ENCODE data around the gene GAGE12G. TPM values are rescaled to one million over a fixed set of nuclear protein-coding genes. Genes with fewer than 3 reads are reported as not detected.
"Not testable (repeated sequence)": the region's sequence is repeated elsewhere in the genome, so short reads cannot be mapped to it uniquely, and the experiment has no call there.

GAGE12G gene
- total RNA-seq, result not detected

- no CpG with 5 or more reads among the region's 16 CpGs for WGBS, 2 donors (ENCODE audit: low coverage in 1 of 2)
- H3K27ac ChIP-seq, H3K4me3 ChIP-seq, H3K36me3 ChIP-seq, H3K4me1 ChIP-seq, ATAC-seq, H3K27me3 ChIP-seq, H3K9me3 ChIP-seq: not testable (repeated sequence)
Measured at GRCh38 chrX:49570100-49570499, at the start of gene GAGE12G. GAGE12G (plus strand) TSS chrX:49570400; CDS start chrX:49571555, 1,155 bp downstream.

GRCh38 chrX:49531877-49532276 is 38.3 kb upstream of the GAGE12G start, which contains the start of gene GAGE12C:
GAGE12C (plus strand) TSS chrX:49532177; CDS start chrX:49533332, 1,155 bp downstream.
- WGBS, 2 donors (ENCODE audit: low coverage in 1 of 2), result no CpG with 5 or more reads among the region's 16 CpGs
- H3K4me3 ChIP-seq, H3K9me3 ChIP-seq, H3K27ac ChIP-seq, H3K27me3 ChIP-seq, H3K36me3 ChIP-seq, ATAC-seq, H3K4me1 ChIP-seq: not testable (repeated sequence)

GRCh38 chrX:49541433-49541832 is 28.8 kb upstream of the GAGE12G start, which contains the start of gene GAGE12D:
GAGE12D (plus strand) TSS chrX:49541733; CDS start chrX:49542888, 1,155 bp downstream.
- H3K36me3 ChIP-seq, H3K27ac ChIP-seq, H3K4me3 ChIP-seq, H3K4me1 ChIP-seq, H3K27me3 ChIP-seq, ATAC-seq, H3K9me3 ChIP-seq: not testable (repeated sequence)
- WGBS, 2 donors (ENCODE audit: low coverage in 1 of 2), result no CpG with 5 or more reads among the region's 16 CpGs

- not testable (repeated sequence) for H3K36me3 ChIP-seq, H3K4me1 ChIP-seq, H3K27me3 ChIP-seq, H3K9me3 ChIP-seq, ATAC-seq, H3K4me3 ChIP-seq, H3K27ac ChIP-seq
- no CpG with 5 or more reads among the region's 16 CpGs for WGBS, 2 donors (ENCODE audit: low coverage in 1 of 2)
Measured at GRCh38 chrX:49550989-49551388, 19.2 kb upstream of the GAGE12G start, which contains the start of gene GAGE12E. GAGE12E (plus strand) TSS chrX:49551289; CDS start chrX:49552444, 1,155 bp downstream.

GRCh38 chrX:49560542-49560941 is 9.7 kb upstream of the GAGE12G start, which contains the start of gene GAGE12F:
GAGE12F (plus strand) TSS chrX:49560842; CDS start chrX:49561997, 1,155 bp downstream.
- H3K4me3 ChIP-seq, H3K36me3 ChIP-seq, H3K27ac ChIP-seq, H3K4me1 ChIP-seq, H3K9me3 ChIP-seq, H3K27me3 ChIP-seq, ATAC-seq: not testable (repeated sequence)
- no CpG with 5 or more reads among the region's 16 CpGs for WGBS, 2 donors (ENCODE audit: low coverage in 1 of 2)

- H3K27me3 ChIP-seq, H3K27ac ChIP-seq, H3K4me1 ChIP-seq, H3K36me3 ChIP-seq, ATAC-seq, H3K4me3 ChIP-seq, H3K9me3 ChIP-seq: not testable (repeated sequence)
- WGBS, 2 donors (ENCODE audit: low coverage in 1 of 2), result no CpG with 5 or more reads among the region's 11 CpGs
Measured at GRCh38 chrX:49568728-49569127, 1.5 kb upstream of the GAGE12G start.

- H3K4me3 ChIP-seq, H3K36me3 ChIP-seq, H3K27me3 ChIP-seq, H3K4me1 ChIP-seq, ATAC-seq, H3K9me3 ChIP-seq, H3K27ac ChIP-seq: not testable (repeated sequence)
- 100% methylated on average over 4 of the region's 13 CpGs; no CpG with 5 or more reads in 1 of the 2 donors for WGBS, 2 donors (ENCODE audit: low coverage in 1 of 2)
Measured at GRCh38 chrX:49569152-49569551, 1.0 kb upstream of the GAGE12G start.

- not testable (repeated sequence) for H3K4me1 ChIP-seq, ATAC-seq
- no CpG with 5 or more reads among the region's 16 CpGs for WGBS, 2 donors (ENCODE audit: low coverage in 1 of 2)
Measured at GRCh38 chrX:49579649-49580048, 9.4 kb downstream of the GAGE12G start, which contains the start of gene GAGE12H. GAGE12H (plus strand) TSS chrX:49579949; CDS start chrX:49581104, 1,155 bp downstream.

GRCh38 chrX:49589196-49589595 is 19.0 kb downstream of the GAGE12G start, which contains the start of gene GAGE2A:
GAGE2A (plus strand) TSS chrX:49589496; CDS start chrX:49590651, 1,155 bp downstream.
- WGBS, 2 donors (ENCODE audit: low coverage in 1 of 2), result no CpG with 5 or more reads among the region's 16 CpGs
- not testable (repeated sequence) for ATAC-seq, H3K27ac ChIP-seq, H3K36me3 ChIP-seq, H3K9me3 ChIP-seq, H3K27me3 ChIP-seq, H3K4me1 ChIP-seq, H3K4me3 ChIP-seq

More at GRCh38 chrX:49579649-49580048, 9.4 kb downstream of the GAGE12G start, which contains the start of gene GAGE12H:
- H3K27ac ChIP-seq, H3K36me3 ChIP-seq, H3K27me3 ChIP-seq, H3K9me3 ChIP-seq, H3K4me3 ChIP-seq: not testable (repeated sequence)

GRCh38 chrX:49589769-49590478 is 19.7 kb downstream of the GAGE12G start:
- H3K27me3 ChIP-seq, H3K27ac ChIP-seq, H3K4me1 ChIP-seq, H3K9me3 ChIP-seq, H3K4me3 ChIP-seq, H3K36me3 ChIP-seq, ATAC-seq: not testable (repeated sequence)
- 84 to 95% methylated on average over 12 to 25 of the region's 37 CpGs for WGBS, 2 donors (ENCODE audit: low coverage in 1 of 2)

- H3K27me3 ChIP-seq, H3K4me1 ChIP-seq, ATAC-seq, H3K4me3 ChIP-seq, H3K27ac ChIP-seq, H3K36me3 ChIP-seq, H3K9me3 ChIP-seq: not testable (repeated sequence)
- WGBS, 2 donors (ENCODE audit: low coverage in 1 of 2), result 89% methylated on average over 13 to 14 of the region's 17 CpGs
Measured at GRCh38 chrX:49590488-49590887, 20.3 kb downstream of the GAGE12G start.

- WGBS, 2 donors (ENCODE audit: low coverage in 1 of 2), result no CpG with 5 or more reads among the region's 16 CpGs
- not testable (repeated sequence) for H3K9me3 ChIP-seq, H3K4me3 ChIP-seq, H3K36me3 ChIP-seq, H3K27ac ChIP-seq, H3K27me3 ChIP-seq, ATAC-seq, H3K4me1 ChIP-seq
Measured at GRCh38 chrX:49598720-49599119, 28.5 kb downstream of the GAGE12G start, which contains the start of gene GAGE1. GAGE1 (plus strand) TSS chrX:49599020; CDS start chrX:49600175, 1,155 bp downstream.
